IMR-90 (cell line): ENCODE measurements around the gene ZNF621. TPM values are rescaled to one million over a fixed set of nuclear protein-coding genes. Genes with fewer than 3 reads are reported as not detected.
A peak's percentile ranks its signal among the peaks of the same experiment; 100 is the strongest.

ENCODE experiments used
- ATAC-seq: fragments of 200-7000 bp; cut with Tn5 transposase; 2 replicates; pipeline ENCODE4 v1.9.1; 2020; ENCODE audit warnings: low read depth, mild to moderate bottlenecking, moderate library complexity
- BruUV-seq: library from RNA; stranded (reverse); fragments of 400-500 nt; replicated peaks from 2 replicates; lab custom pipeline; 2021; lab: Mats Ljungman, UMichigan
- CTCF ChIA-PET: fragments of 300-600 bp; formaldehyde crosslinking; extraction: SDS; loops from one replicate; lab custom pipeline; 2021; ENCODE audit warnings: antibody characterized with exemption; lab: Yijun Ruan, JAX
- POLR2A ChIA-PET: fragments of 300-600 bp; sonication (Branson Sonifier 250); formaldehyde crosslinking; loops from one replicate; lab custom pipeline; 2022; ENCODE audit warnings: antibody characterized with exemption; ENCODE audit not compliant: unreplicated experiment; lab: Charles Lee
- DNase-seq: peaks from one replicate; pipeline ENCODE4 v3.0.0; 2013
- H2AFZ ChIP-seq: replicated peaks from 2 replicates; pipeline ENCODE3; 2013; ENCODE audit warnings: low read length, mild to moderate bottlenecking; ENCODE audit not compliant: poor library complexity
- H2AK5ac ChIP-seq: 2 replicates; pipeline ENCODE4 v1.6.1; 2013; ENCODE audit warnings: low read depth, low read length, inconsistent platforms
- H2AK9ac ChIP-seq: replicated peaks from 2 replicates; pipeline ENCODE3; 2013; ENCODE audit warnings: mild to moderate bottlenecking, low read depth, low read length, moderate library complexity; ENCODE audit not compliant: poor library complexity
- H2BK120ac ChIP-seq: 2 replicates; pipeline ENCODE4 v1.6.1; 2013; ENCODE audit warnings: low read depth, low read length, inconsistent platforms
- H2BK15ac ChIP-seq: 3 replicates; pipeline ENCODE4 v1.6.1; 2013; ENCODE audit warnings: low read depth, low read length, inconsistent platforms
- H2BK20ac ChIP-seq: 2 replicates; pipeline ENCODE4 v1.6.1; 2013; ENCODE audit warnings: low read depth, mild to moderate bottlenecking, inconsistent platforms, low read length, moderate library complexity
- H2BK5ac ChIP-seq: 2 replicates; pipeline ENCODE4 v1.6.1; 2013; ENCODE audit warnings: mild to moderate bottlenecking, low read depth, low read length, inconsistent platforms; ENCODE audit not compliant: poor library complexity, severe bottlenecking
- H3K14ac ChIP-seq: replicated peaks from 2 replicates; pipeline ENCODE4 v1.6.1; 2013; ENCODE audit warnings: low read depth, low read length, inconsistent platforms
- H3K18ac ChIP-seq: 2 replicates; pipeline ENCODE4 v1.6.1; 2013; ENCODE audit warnings: low read depth, low read length, control low read depth
- H3K23ac ChIP-seq: 2 replicates; pipeline ENCODE4 v1.6.1; 2013; ENCODE audit warnings: low read depth, low read length, inconsistent platforms
- H3K27ac ChIP-seq: 2 replicates; pipeline ENCODE4 v1.5.1; 2013; ENCODE audit warnings: mild to moderate bottlenecking, control low read depth, low read length; ENCODE audit not compliant: insufficient read depth
- H3K27me3 ChIP-seq: 2 replicates; pipeline ENCODE4 v1.6.1; 2013; ENCODE audit warnings: low read length; ENCODE audit not compliant: control insufficient read depth, insufficient read depth
- H3K36me3 ChIP-seq: 2 replicates; pipeline ENCODE4 v1.6.1; 2013; ENCODE audit warnings: low read length, mixed read lengths; ENCODE audit not compliant: control insufficient read depth, insufficient read depth
- H3K4ac ChIP-seq: 2 replicates; pipeline ENCODE4 v1.6.1; 2013; ENCODE audit warnings: low read depth, low read length, inconsistent platforms
- H3K4me1 ChIP-seq: 2 replicates; pipeline ENCODE4 v1.6.1; 2013; ENCODE audit warnings: low read length, mixed read lengths; ENCODE audit not compliant: control insufficient read depth, insufficient read depth
- H3K4me2 ChIP-seq: 2 replicates; pipeline ENCODE4 v1.6.1; 2013; ENCODE audit warnings: low read depth, mild to moderate bottlenecking, control low read depth, low read length, moderate library complexity
- H3K4me3 ChIP-seq: 2 replicates; pipeline ENCODE4 v1.5.1; 2013; ENCODE audit warnings: low read depth, mild to moderate bottlenecking, control low read depth, low read length, moderate library complexity; ENCODE audit not compliant: insufficient read depth
- H3K56ac ChIP-seq: 2 replicates; pipeline ENCODE4 v1.6.1; 2013; ENCODE audit warnings: low read length, inconsistent platforms; ENCODE audit not compliant: insufficient read depth; ENCODE audit errors: extremely low read depth
- H3K79me1 ChIP-seq, 2 experiments: 2 replicates each; pipeline ENCODE4 v1.6.1; 2013; ENCODE audit warnings: low read length in 2 of 2, inconsistent platforms in 1 of 2, low read depth in 1 of 2
- H3K9ac ChIP-seq: 2 replicates; pipeline ENCODE4 v1.6.1; 2013; ENCODE audit warnings: low read depth, low read length, control low read depth
- H3K9me1 ChIP-seq: 2 replicates; pipeline ENCODE4 v1.6.1; 2013; ENCODE audit warnings: low read length, inconsistent platforms; ENCODE audit not compliant: insufficient read depth
- H3K9me3 ChIP-seq: 2 replicates; pipeline ENCODE4 v1.6.1; 2013; ENCODE audit warnings: low read length; ENCODE audit not compliant: control insufficient read depth, insufficient read depth
- H4K20me1 ChIP-seq: 2 replicates; pipeline ENCODE4 v1.6.1; 2013; ENCODE audit warnings: low read length, inconsistent platforms; ENCODE audit not compliant: insufficient read depth
- H4K5ac ChIP-seq: 2 replicates; pipeline ENCODE4 v1.6.1; 2013; ENCODE audit warnings: mild to moderate bottlenecking, low read depth, low read length, control low read depth
- H4K8ac ChIP-seq, 2 experiments: 2 replicates each; pipeline ENCODE4 v1.6.1; 2013; ENCODE audit warnings: low read depth in 2 of 2, low read length in 2 of 2, control low read depth in 1 of 2, inconsistent platforms in 1 of 2
- H4K91ac ChIP-seq: 2 replicates; pipeline ENCODE4 v1.6.1; 2013; ENCODE audit warnings: low read depth, low read length, inconsistent platforms; ENCODE audit not compliant: insufficient read depth
- CHD1 ChIP-seq: IDR thresholded peaks from 2 replicates; pipeline ENCODE4 v1.6.1; 2012; ENCODE audit warnings: low read depth, low read length, improper control_type of control experiment
- FOS ChIP-seq: fragments of 150-350 bp; IDR thresholded peaks from 2 replicates; pipeline ENCODE4 v1.6.1; 2016; ENCODE audit warnings: low read depth, low read length
- MXI1 ChIP-seq: IDR thresholded peaks from 2 replicates; pipeline ENCODE4 v1.6.1; 2012; ENCODE audit warnings: low read depth, mild to moderate bottlenecking, low read length, moderate library complexity, borderline replicate concordance
- NFE2L2 ChIP-seq: fragments of 150-350 bp; IDR thresholded peaks from 2 replicates; pipeline ENCODE4 v1.6.1; 2016; ENCODE audit warnings: low read depth, mild to moderate bottlenecking, low read length
- POLR2A ChIP-seq: IDR thresholded peaks from 2 replicates; pipeline ENCODE4 v1.6.1; 2012; ENCODE audit warnings: mild to moderate bottlenecking, low read depth, low read length
- RCOR1 ChIP-seq: IDR thresholded peaks from 2 replicates; pipeline ENCODE4 v1.6.1; 2012; ENCODE audit warnings: mild to moderate bottlenecking, low read length, improper control_type of control experiment; ENCODE audit not compliant: insufficient replicate concordance
- SMC3 ChIP-seq: fragments of 150-350 bp; IDR thresholded peaks from 2 replicates; pipeline ENCODE4 v1.6.1; 2016; ENCODE audit warnings: low read depth, mild to moderate bottlenecking, antibody characterized with exemption, low read length, moderate library complexity
- WGBS, 2 experiments: methylation state at CpG; one replicate each; pipeline versions ENCODE4 v1.1.5 to v1.1.7; 2013; ENCODE audit warnings: missing lambda C conversion rate in 2 of 2; ENCODE audit not compliant: insufficient read length in 1 of 2; ENCODE audit errors: extremely low coverage in 2 of 2; 5-methylcytosine and 5-hydroxymethylcytosine counted together
- dilution Hi-C: fragments of 300-500 bp; cut with HindIII; formaldehyde crosslinking; loops from one replicate; pipeline ENCODE4 v1.14.3; 2018; ENCODE audit warnings: low sequenced_read_pairs; ENCODE audit not compliant: unreplicated experiment
- in situ Hi-C: fragments of 300-500 bp; cut with MboI; formaldehyde crosslinking; loops from 3 replicates; pipeline ENCODE4 v1.14.3; 2019; ENCODE audit warnings: low sequenced_read_pairs, inconsistent platforms, mixed read lengths
- intact Hi-C: fragments of 100-400 bp; cut with micrococcal nuclease; formaldehyde crosslinking; loops from 2 replicates; pipeline ENCODE4 v1.10.0; 2022
- polyA plus RNA-seq, 3 experiments: library from polyadenylated mRNA; depleted of rRNA; stranded (reverse); fragments of >200 nt; gene quantifications; 2 replicates each; pipeline ENCODE4 v1.2.3, GENCODE V29; 2012; ENCODE audit warnings: low replicate concordance in 1 of 3
- total RNA-seq: library from RNA; depleted of rRNA; stranded (reverse); fragments of >200 nt; gene quantifications from 2 replicates; pipeline ENCODE4 v1.2.3, GENCODE V29; 2012
- TF ChIP-seq, protein P1 (sequence below): fragments of 150-350 bp; IDR thresholded peaks from 2 replicates; pipeline ENCODE4 v1.6.1; 2016; ENCODE audit warnings: low read depth, mild to moderate bottlenecking, low read length, moderate library complexity, borderline replicate concordance
- TF ChIP-seq, protein P2 (sequence below): fragments of 150-350 bp; IDR thresholded peaks from 2 replicates; pipeline ENCODE4 v1.6.1; 2017; ENCODE audit warnings: mild to moderate bottlenecking, antibody characterized with exemption, low read length, low read depth

ZNF621 gene
- total and polyA plus RNA-seq, 2 of the 4 experiments (the other 2 are of a cell fraction) = 7.3 to 8.3 TPM

DNA sequence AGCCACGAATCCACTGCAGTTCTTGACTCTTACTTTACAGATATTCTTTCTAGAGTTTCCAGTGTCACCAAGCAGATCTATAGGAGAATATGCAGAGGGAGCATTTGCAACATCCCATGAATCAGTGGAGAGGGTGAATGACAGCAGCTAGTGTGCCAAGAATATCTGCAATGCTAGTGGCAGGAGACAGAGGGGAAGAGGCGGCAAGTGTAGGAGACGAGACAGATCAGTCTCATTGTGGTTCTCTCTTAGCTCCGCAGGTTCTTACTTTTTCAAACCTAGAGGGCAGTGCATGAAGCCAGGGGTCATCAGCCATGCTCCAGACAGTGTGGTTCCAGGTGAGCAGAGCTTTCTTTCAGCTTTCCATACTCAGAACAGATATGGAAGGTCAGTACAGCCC is 47.1 kb upstream of the ZNF621 start:
- DNase-seq = no peak

More for the DNA sequence above, 47.1 kb upstream of the ZNF621 start:
- no peak overlapping the region for H2BK120ac ChIP-seq
- in situ Hi-C loops (no loop called here), intact Hi-C loops (loop anchor here (1.0 kb wide), 1 partner anchor 47 kb away; the partner anchor contains the start of gene ZNF621), dilution Hi-C loops (no loop called here)
- no TSS peak for BruUV-seq
- H3K18ac ChIP-seq = no peak overlapping the region
- H3K14ac ChIP-seq = peak overlapping the region; percentile 15; the same call in 1 of the 2 replicates
- no peak overlapping the region for H2BK5ac ChIP-seq
- no peaks in the 10 kb centered on the region for H3K9me3 ChIP-seq
- H3K4me2 ChIP-seq = peak overlapping the region; percentile 84
- no peak overlapping the region for H2AK5ac ChIP-seq
- H4K91ac ChIP-seq = no peak overlapping the region
- H3K27me3 ChIP-seq = no peaks in the 10 kb centered on the region
- no peak overlapping the region for H3K56ac ChIP-seq
- no peaks in the 10 kb centered on the region for H4K20me1 ChIP-seq
- peak overlapping the region; percentile 7; the same call in 1 of the 2 replicates for H3K23ac ChIP-seq
- H3K4me1 ChIP-seq = peaks cover 3% of the 10 kb centered on the region
- peaks cover 8 to 11% of the 10 kb centered on the region in 2 experiments; a peak in 3 of 4 replicates for H3K79me1 ChIP-seq
- no peak overlapping the region for H2AK9ac ChIP-seq
- no peak overlapping the region for H3K4ac ChIP-seq
- H3K9ac ChIP-seq = peak overlapping the region; percentile 84
- H3K4me3 ChIP-seq = peak overlapping the region; percentile 70
- WGBS, 2 experiments = 84% methylated on average over 3 of the region's 4 CpGs; no CpG with 5 or more reads in 1 of the 2 experiments
- H3K36me3 ChIP-seq = peaks cover 6% of the 10 kb centered on the region
- POLR2A ChIA-PET = no interaction called here
- no peak for ATAC-seq
- H2BK20ac ChIP-seq = no peak overlapping the region
- H3K9me1 ChIP-seq = peaks cover 9% of the 10 kb centered on the region
- peak overlapping the region; percentile 41 to 96; a peak in 3 of 4 replicates for H4K8ac ChIP-seq
- H3K27ac ChIP-seq = no peak overlapping the region
- CTCF ChIA-PET = no interaction called here
- TF ChIP-seq POLR2A = no peak
- TF ChIP-seq MXI1 = no peak
- no peak for TF ChIP-seq RCOR1
- no peak for TF ChIP-seq SMC3
- no peak for TF ChIP-seq NFE2L2
- TF ChIP-seq, protein P1, sequence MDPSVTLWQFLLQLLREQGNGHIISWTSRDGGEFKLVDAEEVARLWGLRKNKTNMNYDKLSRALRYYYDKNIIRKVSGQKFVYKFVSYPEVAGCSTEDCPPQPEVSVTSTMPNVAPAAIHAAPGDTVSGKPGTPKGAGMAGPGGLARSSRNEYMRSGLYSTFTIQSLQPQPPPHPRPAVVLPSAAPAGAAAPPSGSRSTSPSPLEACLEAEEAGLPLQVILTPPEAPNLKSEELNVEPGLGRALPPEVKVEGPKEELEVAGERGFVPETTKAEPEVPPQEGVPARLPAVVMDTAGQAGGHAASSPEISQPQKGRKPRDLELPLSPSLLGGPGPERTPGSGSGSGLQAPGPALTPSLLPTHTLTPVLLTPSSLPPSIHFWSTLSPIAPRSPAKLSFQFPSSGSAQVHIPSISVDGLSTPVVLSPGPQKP = no peak
- no peak for TF ChIP-seq FOS
- no peak for TF ChIP-seq CHD1
- TF ChIP-seq, protein P2, sequence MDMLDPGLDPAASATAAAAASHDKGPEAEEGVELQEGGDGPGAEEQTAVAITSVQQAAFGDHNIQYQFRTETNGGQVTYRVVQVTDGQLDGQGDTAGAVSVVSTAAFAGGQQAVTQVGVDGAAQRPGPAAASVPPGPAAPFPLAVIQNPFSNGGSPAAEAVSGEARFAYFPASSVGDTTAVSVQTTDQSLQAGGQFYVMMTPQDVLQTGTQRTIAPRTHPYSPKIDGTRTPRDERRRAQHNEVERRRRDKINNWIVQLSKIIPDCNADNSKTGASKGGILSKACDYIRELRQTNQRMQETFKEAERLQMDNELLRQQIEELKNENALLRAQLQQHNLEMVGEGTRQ = no peak
- no peak overlapping the region for H2BK15ac ChIP-seq
- peak overlapping the region; percentile 18 for H2AFZ ChIP-seq
- H4K5ac ChIP-seq = peak overlapping the region; percentile 26
